Measurements from ENCODE around the gene SLC44A1. TPM values are rescaled to one million over a fixed set of nuclear protein-coding genes. Genes with fewer than 3 reads are reported as not detected.
A peak's percentile ranks its signal among the peaks of the same experiment; 100 is the strongest.

Gene SLC44A1
- total and polyA plus RNA-seq, 2 of the 13 experiments (the other 11 are each of a cell fraction or from before 2014, with no cell fraction given) = 21.4 to 40.8 TPM

DNA sequence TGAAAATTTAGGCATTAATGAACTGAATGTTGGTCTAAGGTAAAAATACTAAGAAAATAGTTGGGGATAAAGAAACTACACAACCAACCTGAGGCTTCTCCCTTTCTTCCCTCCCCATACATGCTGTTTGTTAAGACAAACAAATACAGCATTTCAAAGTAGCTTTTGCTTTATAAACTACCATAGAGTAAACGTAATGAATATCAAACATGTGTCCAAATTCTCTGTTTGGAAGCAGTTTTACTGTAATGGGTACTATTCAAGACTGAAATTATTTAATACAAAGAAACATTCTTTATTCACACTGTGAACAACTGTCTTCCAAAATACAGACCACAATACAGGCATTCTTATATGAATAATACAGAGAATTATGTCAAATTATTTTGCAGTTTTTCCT lies 52.0 kb downstream of the SLC44A1 start:
- 0 out of 2 replicates have a peak overlapping the region, but pooled peaks have one; percentile 1 for H3K4me2 ChIP-seq (ENCODE audit: low read depth, low read length)
- H4K20me1 ChIP-seq (ENCODE audit: insufficient read depth, low read length) = no peaks in the 10 kb centered on the region
- H3K79me2 ChIP-seq (ENCODE audit: insufficient read depth, low read length) = peaks cover 48% of the 10 kb centered on the region
- no peak overlapping the region for H3K4me3 ChIP-seq (replicated peaks in 1 of 3; ENCODE audit: insufficient read depth in 1 of 3, low read depth in 2 of 3, low read length in 3 of 3)
- in situ Hi-C loops (cut with HindIII; ENCODE audit: extremely low pct_ligation_motif_present, low pct_unique_long_range_greater_than_20kb) (no loop called here), intact Hi-C loops (cut with micrococcal nuclease; ENCODE audit: unreplicated experiment) (no loop called here)
- ChIA-PET CTCF (ENCODE audit: low intra/inter-chr PET ratio, low total read pairs) (no interaction called here), POLR2A (interaction anchor here (1.0 to 2.0 kb wide), 4 partner anchors 12 to 370 kb away, joined by 3 to 15 read pairs (median 4); no protein-coding TSS in a partner anchor)
- ATAC-seq (no peak), DNase-seq (ENCODE audit: low spot score) (no peak), FAIRE-seq (no peak)
- no peak overlapping the region for H3K9ac ChIP-seq (ENCODE audit: insufficient read depth, low read depth, low read length)
- no peaks in the 10 kb centered on the region for H3K27me3 ChIP-seq (ENCODE audit: control insufficient read depth in 1 of 2, insufficient read depth in 2 of 2, low read length in 2 of 2)
- WGBS (ENCODE audit: low lambda C conversion rate) = 88% methylated on average over 1 of the region's 1 CpG
- BruUV-seq (replicated peaks) = TSS peak; percentile 51
- peaks cover 8 to 20% of the 10 kb centered on the region in 2 experiments; a peak in 4 of 5 replicates for H3K36me3 ChIP-seq (replicated peaks in 1 of 2; ENCODE audit: control insufficient read depth in 1 of 2, insufficient read depth in 2 of 2, low read length in 2 of 2)
- peak overlapping the region; percentile 50 for H3K27ac ChIP-seq (ENCODE audit: extremely low read length, insufficient read depth, low read length)
- no peak overlapping the region for H2AFZ ChIP-seq (ENCODE audit: low read length)
- peaks cover 69% of the 10 kb centered on the region for H3K4me1 ChIP-seq (ENCODE audit: insufficient read depth, low read length)
- H3K9me3 ChIP-seq (ENCODE audit: low read length) = no peaks in the 10 kb centered on the region
- TF ChIP-seq NFYC (CRISPR knock-in tag; IDR thresholded peaks at IDR 0.05) = no peak
- no peak for TF ChIP-seq FOXA3 (CRISPR knock-in tag; IDR thresholded peaks at IDR 0.05)
- TF ChIP-seq THAP8 (CRISPR knock-in tag; IDR thresholded peaks at IDR 0.05; ENCODE audit: borderline replicate concordance) = no peak
- TF ChIP-seq ZBTB46 (CRISPR knock-in tag; IDR thresholded peaks at IDR 0.05; ENCODE audit: borderline replicate concordance) = no peak
- TF ChIP-seq, protein P1, sequence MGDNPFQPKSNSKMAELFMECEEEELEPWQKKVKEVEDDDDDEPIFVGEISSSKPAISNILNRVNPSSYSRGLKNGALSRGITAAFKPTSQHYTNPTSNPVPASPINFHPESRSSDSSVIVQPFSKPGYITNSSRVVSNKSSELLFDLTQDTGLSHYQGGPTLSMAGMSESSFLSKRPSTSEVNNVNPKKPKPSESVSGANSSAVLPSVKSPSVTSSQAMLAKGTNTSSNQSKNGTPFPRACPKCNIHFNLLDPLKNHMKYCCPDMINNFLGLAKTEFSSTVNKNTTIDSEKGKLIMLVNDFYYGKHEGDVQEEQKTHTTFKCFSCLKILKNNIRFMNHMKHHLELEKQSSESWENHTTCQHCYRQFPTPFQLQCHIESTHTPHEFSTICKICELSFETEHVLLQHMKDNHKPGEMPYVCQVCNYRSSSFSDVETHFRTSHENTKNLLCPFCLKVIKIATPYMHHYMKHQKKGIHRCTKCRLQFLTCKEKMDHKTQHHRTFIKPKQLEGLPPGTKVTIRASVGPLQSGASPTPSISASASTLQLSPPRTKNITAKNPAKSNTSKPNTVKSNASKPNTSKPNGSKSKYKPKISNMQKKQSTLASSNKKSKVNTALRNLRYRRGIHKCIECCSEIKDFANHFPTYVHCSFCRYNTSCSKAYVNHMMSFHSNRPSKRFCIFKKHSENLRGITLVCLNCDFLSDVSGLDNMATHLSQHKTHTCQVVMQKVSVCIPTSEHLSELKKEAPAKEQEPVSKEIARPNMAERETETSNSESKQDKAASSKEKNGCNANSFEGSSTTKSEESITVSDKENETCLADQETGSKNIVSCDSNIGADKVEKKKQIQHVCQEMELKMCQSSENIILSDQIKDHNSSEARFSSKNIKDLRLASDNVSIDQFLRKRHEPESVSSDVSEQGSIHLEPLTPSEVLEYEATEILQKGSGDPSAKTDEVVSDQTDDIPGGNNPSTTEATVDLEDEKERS (CRISPR knock-in tag; IDR thresholded peaks at IDR 0.05) = no peak
- no peak for TF ChIP-seq CHD2 (IDR thresholded peaks at IDR 0.05; ENCODE audit: low read depth, low read length)
- no peak for TF ChIP-seq ZEB1 (IDR thresholded peaks at IDR 0.05; ENCODE audit: insufficient replicate concordance, low read depth)
- no peak for TF ChIP-seq ZNF333 (CRISPR knock-in tag; IDR thresholded peaks at IDR 0.05; ENCODE audit: borderline replicate concordance)
- TF ChIP-seq ZBTB33 (CRISPR knock-in tag; IDR thresholded peaks at IDR 0.05) = no peak
- TF ChIP-seq PHF21A (CRISPR knock-in tag; IDR thresholded peaks at IDR 0.05) = no peak
- no peak for TF ChIP-seq MAF1 (CRISPR knock-in tag; IDR thresholded peaks at IDR 0.05; ENCODE audit: borderline replicate concordance)
- TF ChIP-seq NFATC3 (CRISPR knock-in tag; IDR thresholded peaks at IDR 0.05) = no peak
- no peak for TF ChIP-seq NRL (CRISPR knock-in tag; IDR thresholded peaks at IDR 0.05; ENCODE audit: borderline replicate concordance)
- TF ChIP-seq AGO2 (optimal IDR thresholded peaks at IDR 0.05; ENCODE audit: low read depth, low read length) = no peak
- TF ChIP-seq ZNF75D (CRISPR knock-in tag; IDR thresholded peaks at IDR 0.05; ENCODE audit: borderline replicate concordance) = no peak
- TF ChIP-seq ZIK1 (CRISPR knock-in tag; IDR thresholded peaks at IDR 0.05; ENCODE audit: borderline replicate concordance, low read depth) = no peak
- no peak for TF ChIP-seq SP4 (CRISPR knock-in tag; IDR thresholded peaks at IDR 0.05)
